Activated CD8-positive, alpha-beta memory T cell treated with anti-CD3 and anti-CD28 coated beads for 36 hours (primary cell): ENCODE measurements around the gene RPRM. TPM values are rescaled to one million over a fixed set of nuclear protein-coding genes. Genes with fewer than 3 reads are reported as not detected.
"Not testable (repeated sequence)": the region's sequence is repeated elsewhere in the genome, so short reads cannot be mapped to it uniquely, and the experiment has no call there.

Experiments used
- CTCF ChIA-PET: fragments of 350-600 bp; sonication (Branson Sonifier 250); formaldehyde crosslinking; loops from one replicate; lab custom pipeline; 2021; ENCODE audit warnings: antibody characterized with exemption; lab: Charles Lee
- POLR2A ChIA-PET: fragments of 350-600 bp; sonication (Branson Sonifier 250); formaldehyde crosslinking; loops from one replicate; lab custom pipeline; 2021; ENCODE audit warnings: antibody characterized with exemption; lab: Charles Lee
- total RNA-seq, 2 experiments: library from RNA; stranded (reverse); gene quantifications; one replicate each; pipeline ENCODE4 v1.2.3, GENCODE V29; 2021

The RPRM gene
- total RNA-seq: not detected

- ChIA-PET POLR2A (no interaction called here), CTCF (interaction anchor here (0.9 to 1.5 kb wide), 3 partner anchors 12 to 17 kb away, joined by 3 to 4 read pairs (median 3); no protein-coding TSS in a partner anchor)
Observed at GRCh38 chr2:153478289-153479261, at the start of gene RPRM. TSS of gene RPRM (minus strand) at chr2:153478762. CDS start at chr2:153478565, 197 bp downstream.

GRCh38 chr2:153519257-153519875 lies 40.8 kb upstream of the RPRM start:
- POLR2A ChIA-PET: no interaction called here
- CTCF ChIA-PET: no interaction called here

GRCh38 chr2:153512331-153512730 lies 33.8 kb upstream of the RPRM start:
- ChIA-PET POLR2A (no interaction called here), CTCF (no interaction called here)

GRCh38 chr2:153510996-153511395 lies 32.4 kb upstream of the RPRM start:
- CTCF ChIA-PET: no interaction called here

DNA sequence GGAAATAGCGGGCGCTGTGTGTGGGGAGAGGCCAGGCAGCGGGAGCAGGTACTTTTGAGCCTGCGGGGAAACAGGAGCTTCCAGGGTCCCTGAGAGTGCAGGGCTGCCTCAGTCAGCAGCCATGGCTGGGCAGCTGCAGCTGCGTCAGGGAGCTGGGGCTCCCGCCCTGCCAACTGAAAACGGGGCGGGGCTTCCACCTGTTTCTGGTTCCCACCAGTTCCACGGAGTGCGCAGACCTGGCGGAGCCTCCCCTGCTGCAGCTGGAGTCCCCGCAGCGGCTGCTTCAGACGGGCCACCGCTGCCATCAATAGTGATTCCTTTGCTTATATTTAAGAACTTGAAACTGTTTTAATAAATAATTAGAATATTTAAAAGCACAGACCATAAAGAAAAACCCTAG lies 30.6 kb upstream of the RPRM start:
- ChIA-PET CTCF (no interaction called here), POLR2A (no interaction called here)

More at GRCh38 chr2:153510996-153511395, 32.4 kb upstream of the RPRM start:
- POLR2A ChIA-PET: no interaction called here

DNA sequence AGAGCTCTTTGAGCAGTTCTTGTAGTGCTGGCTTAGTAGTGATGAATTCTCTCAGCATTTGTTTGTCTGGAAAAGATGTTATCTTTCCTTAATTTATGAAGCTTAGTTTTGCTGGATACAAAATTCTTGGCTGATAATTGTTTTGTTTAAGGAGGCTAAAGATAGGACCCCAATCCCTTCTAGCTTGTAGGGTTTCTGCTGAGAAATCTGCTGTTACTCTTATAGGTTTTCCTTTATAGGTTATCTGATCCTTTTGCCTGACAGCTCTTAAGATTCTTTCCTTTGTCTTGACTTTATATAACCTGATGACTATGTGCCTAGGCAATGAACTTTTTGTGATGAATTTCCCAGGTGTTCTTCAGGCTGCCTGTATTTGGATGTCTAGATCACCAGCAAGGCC lies 27.9 kb upstream of the RPRM start:
- POLR2A ChIA-PET: not testable (repeated sequence)

DNA sequence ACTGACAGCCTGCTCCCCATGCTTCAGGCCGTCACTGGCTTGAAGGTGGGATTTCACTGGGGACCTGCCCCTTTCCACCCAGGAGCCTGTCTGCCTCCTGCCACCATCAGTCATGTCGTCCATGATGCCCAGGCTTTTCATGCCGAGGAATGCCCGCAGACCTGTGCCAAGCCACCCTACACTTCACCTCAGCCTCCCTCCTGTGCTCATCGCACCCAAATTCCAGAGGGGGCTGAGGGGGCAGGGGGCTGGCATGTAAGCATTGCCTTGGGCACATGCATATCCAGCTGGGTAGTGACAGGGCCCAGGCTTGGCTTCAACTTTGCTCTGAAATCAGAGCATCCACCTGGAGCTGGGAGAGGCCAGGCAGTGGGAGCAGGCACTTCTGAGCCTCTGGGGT lies 20.9 kb upstream of the RPRM start:
- ChIA-PET CTCF (no interaction called here), POLR2A (no interaction called here)

More for the DNA sequence above, 27.9 kb upstream of the RPRM start:
- CTCF ChIA-PET: not testable (repeated sequence)

DNA sequence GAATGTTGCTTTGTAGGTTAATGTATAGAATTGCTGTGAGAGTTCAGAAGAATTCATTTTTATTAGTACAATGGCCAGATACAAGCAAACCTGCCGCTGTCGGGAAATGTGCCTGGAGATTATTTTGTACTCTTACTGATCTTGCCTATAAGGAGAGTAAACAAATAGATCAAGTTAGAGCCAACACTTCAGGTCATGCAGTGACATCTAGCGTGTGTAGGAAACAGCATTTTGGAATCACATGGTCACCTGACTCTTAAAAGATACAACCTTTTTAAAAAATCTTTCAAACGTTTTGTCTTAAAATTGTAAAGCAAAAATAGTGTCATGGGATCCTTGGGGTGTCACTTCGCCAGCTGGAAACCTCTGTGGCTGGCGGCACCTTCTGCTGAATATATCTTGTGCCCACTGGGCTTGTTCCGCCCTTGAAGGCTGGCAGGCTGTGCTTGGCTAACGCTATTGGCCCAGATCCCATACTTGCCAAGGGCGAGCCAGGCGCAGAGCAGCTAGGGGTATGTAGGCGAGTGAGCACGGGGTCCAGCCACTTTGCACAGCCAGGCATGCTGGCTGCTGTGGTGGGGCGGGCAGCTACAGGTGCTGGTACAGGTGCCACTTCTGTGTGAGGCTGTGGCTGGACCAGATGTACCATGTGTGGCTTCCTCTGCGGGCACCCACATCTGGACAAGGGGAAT lies 19.5 kb upstream of the RPRM start:
- ChIA-PET POLR2A (no interaction called here), CTCF (no interaction called here)

GRCh38 chr2:153495725-153496124 lies 17.2 kb upstream of the RPRM start:
- ChIA-PET CTCF (no interaction called here), POLR2A (no interaction called here)

DNA sequence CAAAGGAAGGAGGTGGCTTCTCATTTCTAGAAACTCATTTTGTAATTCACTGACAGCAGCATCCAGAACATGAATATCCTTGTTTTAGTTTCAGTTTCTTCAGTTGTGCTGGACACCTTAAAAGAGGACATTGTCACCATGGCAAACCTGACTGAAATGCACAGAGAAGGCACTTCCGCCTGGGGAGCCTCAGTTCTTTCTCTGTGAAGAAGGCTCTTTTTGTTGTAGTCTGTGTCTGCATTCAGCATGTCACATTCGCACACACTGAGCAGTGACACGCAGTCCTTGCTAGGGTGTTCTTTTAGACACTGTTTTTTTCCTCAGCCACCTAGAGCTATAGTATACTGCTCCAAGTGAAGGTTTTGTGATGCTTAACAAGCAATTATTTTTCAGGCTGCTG lies 9.5 kb upstream of the RPRM start:
- ChIA-PET POLR2A (no interaction called here), CTCF (no interaction called here)

DNA sequence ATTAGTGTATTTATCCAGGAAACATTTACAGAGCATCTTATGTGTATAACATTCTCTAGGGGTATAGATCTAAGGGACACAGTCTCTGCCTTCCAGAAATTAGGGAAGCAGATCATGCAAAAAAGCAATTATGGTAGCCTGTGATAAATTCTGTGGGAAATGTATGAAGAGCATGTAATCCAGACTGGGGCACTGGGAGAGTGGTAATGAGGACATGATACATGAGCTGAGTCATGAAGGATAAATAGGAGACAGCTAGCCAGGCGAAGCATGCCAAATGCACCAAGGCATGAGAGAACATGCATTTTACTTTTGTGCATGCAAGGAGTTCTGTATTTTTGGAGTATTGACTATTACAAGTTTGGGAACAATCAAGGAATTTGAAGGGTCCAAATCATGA lies 8.9 kb upstream of the RPRM start:
- CTCF ChIA-PET: no interaction called here
- POLR2A ChIA-PET: no interaction called here

GRCh38 chr2:153479573-153479972 lies 1.0 kb upstream of the RPRM start:
- ChIA-PET POLR2A (no interaction called here), CTCF (interaction anchor here (1.5 kb wide), 1 partner anchor 13 kb away, joined by 4 read pairs; no protein-coding TSS in a partner anchor)

GRCh38 chr2:153477636-153478288 lies 800 bp downstream of the RPRM start:
- POLR2A ChIA-PET: interaction anchor here (0.6 kb wide), 1 partner anchor 11 kb away, joined by 3 read pairs; no protein-coding TSS in a partner anchor
- CTCF ChIA-PET: no interaction called here

DNA sequence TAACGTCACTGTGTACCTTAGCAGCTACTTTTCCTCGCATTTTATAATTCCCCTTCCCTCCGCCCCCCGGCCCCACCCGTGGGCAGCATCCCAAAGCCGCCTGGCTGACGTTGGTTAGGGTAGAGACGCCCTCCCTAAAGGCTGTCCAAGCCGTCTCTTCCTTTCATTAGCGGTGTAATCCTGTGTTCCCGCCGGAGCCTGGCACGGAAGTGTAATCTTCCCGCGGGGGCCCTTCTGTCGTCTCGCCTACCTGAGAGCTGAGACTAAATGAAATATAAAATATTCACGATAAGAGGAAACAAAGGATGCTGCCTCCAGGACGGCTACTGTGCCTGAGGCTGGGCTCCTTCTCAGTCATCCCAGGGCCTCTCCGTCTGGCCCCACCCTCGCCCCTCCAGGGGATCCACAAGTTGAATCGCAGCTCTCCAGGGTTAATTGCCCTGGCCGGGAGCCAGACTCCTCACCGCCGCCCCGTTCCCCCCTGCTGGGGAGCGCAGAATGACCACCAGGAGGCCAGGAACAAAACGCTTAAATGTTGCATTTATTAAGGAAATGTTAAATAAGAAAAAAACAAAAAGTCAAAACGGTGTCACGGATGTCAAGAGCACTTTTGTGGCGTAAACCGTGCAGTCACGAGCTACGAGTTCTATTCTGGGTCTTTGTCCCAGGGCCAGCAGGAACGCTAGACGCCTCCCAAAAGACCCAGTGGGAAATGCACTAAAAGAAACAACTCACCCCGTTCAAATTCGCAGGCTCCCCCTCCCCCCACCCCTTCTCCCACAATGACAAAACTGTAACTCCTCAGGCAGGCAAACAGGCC lies 1.5 kb downstream of the RPRM start:
- CTCF ChIA-PET: interaction anchor here (0.7 kb wide), 1 partner anchor 76 kb away, joined by 4 read pairs; no protein-coding TSS in a partner anchor
- POLR2A ChIA-PET: interaction anchor here (0.6 kb wide), 1 partner anchor 11 kb away, joined by 3 read pairs; no protein-coding TSS in a partner anchor

DNA sequence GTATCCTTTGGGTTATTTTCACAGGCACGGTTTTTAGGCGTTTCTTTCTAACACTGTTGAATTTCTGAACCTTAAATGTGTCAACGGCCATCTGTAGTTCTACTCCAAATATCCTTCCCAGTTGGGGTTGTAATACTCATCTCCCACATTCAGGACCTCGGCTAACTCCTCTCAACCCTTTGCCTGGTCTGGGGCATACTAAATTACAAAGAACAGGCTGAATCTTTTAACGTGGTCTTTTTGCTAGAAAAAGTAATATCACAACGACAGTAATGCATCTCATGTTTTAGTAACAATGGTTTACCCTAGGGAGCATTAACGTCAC lies 2.1 kb downstream of the RPRM start:
- POLR2A ChIA-PET: no interaction called here
- CTCF ChIA-PET: no interaction called here

GRCh38 chr2:153474876-153475435 lies 3.6 kb downstream of the RPRM start:
- ChIA-PET CTCF (no interaction called here), POLR2A (no interaction called here)

- CTCF ChIA-PET: no interaction called here
- POLR2A ChIA-PET: no interaction called here
Observed at GRCh38 chr2:153474407-153474806, 4.2 kb downstream of the RPRM start.

DNA sequence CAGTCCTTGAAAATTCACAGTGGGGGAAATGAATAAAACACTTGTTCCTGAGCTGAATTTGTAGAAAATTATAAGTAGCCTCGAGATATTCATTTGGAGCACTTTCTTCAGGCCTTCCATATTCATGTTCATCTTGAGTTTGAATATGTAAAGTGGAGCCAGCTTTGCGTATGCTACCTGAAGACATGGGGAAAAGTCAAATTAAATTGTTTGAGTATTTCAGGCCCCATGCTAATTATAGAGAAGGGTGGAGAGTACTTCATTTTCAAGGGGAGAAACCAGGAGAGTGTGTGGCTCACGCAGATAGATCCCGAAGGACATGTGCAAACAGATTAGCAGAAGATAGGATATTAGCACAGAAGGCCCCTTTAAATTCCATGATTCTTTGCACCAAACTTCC lies 7.7 kb downstream of the RPRM start:
- CTCF ChIA-PET: no interaction called here
- POLR2A ChIA-PET: no interaction called here
